Thyroid gland (tissue), 4 donors: ENCODE data around the gene EAF1.
"Not testable (repeated sequence)": the region's sequence is repeated elsewhere in the genome, so short reads cannot be mapped to it uniquely, and the experiment has no call there.

Source experiments
- CTCF ChIP-seq, 6 experiments: fragments of 200-600 bp in 3 of 6; fragments of 450-650 bp in 3 of 6; sonication (generic) in 3 of 6; IDR thresholded peaks; one replicate each; pipeline ENCODE4 v1.5.1; 2016 to 2019; ENCODE audit warnings: antibody characterized with exemption in 6 of 6, mild to moderate bottlenecking in 2 of 6, inconsistent platforms in 1 of 6, moderate library complexity in 1 of 6
- POLR2A ChIP-seq, 2 donors: fragments of 450-650 bp; IDR thresholded peaks; one replicate each; pipeline ENCODE4 v1.6.1; 2017; ENCODE audit warnings: antibody characterized with exemption in 2 of 2, mild to moderate bottlenecking in 2 of 2, moderate library complexity in 1 of 2

DNA sequence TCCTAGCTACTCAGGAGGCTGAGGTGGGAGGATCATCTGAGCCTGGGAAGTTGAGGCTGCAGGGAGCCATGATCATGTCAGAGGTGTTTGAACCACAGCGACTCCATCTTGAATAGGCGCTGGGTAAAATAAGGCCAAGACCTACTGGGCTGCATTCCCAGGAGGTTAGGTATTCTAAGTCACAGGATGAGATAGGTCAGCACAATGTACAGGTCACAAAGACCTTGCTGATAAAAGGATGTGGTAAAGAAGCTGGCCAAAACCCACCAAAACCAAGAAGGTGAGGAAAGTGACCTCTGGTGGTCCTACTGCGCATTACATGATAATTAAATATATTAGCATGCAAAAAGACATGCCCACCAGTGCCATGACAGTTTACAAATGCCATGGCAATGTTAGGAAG lies 28.7 kb upstream of the EAF1 start:
- peak in 3 of 6 experiments; percentile 45 to 50 (median 46) for TF ChIP-seq CTCF (IDR thresholded peaks at IDR 0.05)
- TF ChIP-seq POLR2A (IDR thresholded peaks at IDR 0.05) = not testable (repeated sequence)
